Endothelial cell (in vitro differentiated cells): Measurements from ENCODE around the gene RNF141. TPM values are rescaled to one million over a fixed set of nuclear protein-coding genes. Genes with fewer than 3 reads are reported as not detected.

Experiments used
- DNase-seq: peaks from one replicate; pipeline ENCODE4 v3.0.0; 2021; ENCODE audit warnings: low spot score
- H3K27ac Mint-ChIP-seq: one replicate; pipeline ENCODE4 v1.8.0; 2021; ENCODE audit warnings: mixed read lengths, inconsistent platforms; ENCODE audit not compliant: unreplicated experiment
- H3K27me3 Mint-ChIP-seq: one replicate; pipeline ENCODE4 v1.8.0; 2021; ENCODE audit warnings: mild to moderate bottlenecking, moderate library complexity, mixed read lengths, inconsistent platforms; ENCODE audit not compliant: unreplicated experiment
- H3K36me3 Mint-ChIP-seq: one replicate; pipeline ENCODE4 v1.8.0; 2021; ENCODE audit warnings: mild to moderate bottlenecking, low read depth, mixed read lengths, inconsistent platforms; ENCODE audit not compliant: unreplicated experiment
- H3K4me1 Mint-ChIP-seq: one replicate; pipeline ENCODE4 v1.8.0; 2021; ENCODE audit warnings: mild to moderate bottlenecking, mixed read lengths, inconsistent platforms; ENCODE audit not compliant: unreplicated experiment
- H3K4me3 Mint-ChIP-seq: one replicate; pipeline ENCODE4 v1.8.0; 2021; ENCODE audit warnings: mild to moderate bottlenecking, mixed read lengths, inconsistent platforms; ENCODE audit not compliant: unreplicated experiment
- H3K9me3 Mint-ChIP-seq: one replicate; pipeline ENCODE4 v1.8.0; 2021; ENCODE audit warnings: mixed read lengths, inconsistent platforms; ENCODE audit not compliant: unreplicated experiment
- CTCF ChIP-seq: fragments of 200-600 bp; sonication (generic); IDR thresholded peaks from one replicate; pipeline ENCODE4 v1.5.0; 2021; ENCODE audit warnings: antibody characterized with exemption; ENCODE audit not compliant: unreplicated experiment
- total RNA-seq: library from RNA; stranded (reverse); fragmentation: NEBNext Ultra II Directional; extraction: Animal tissue kit (Norgen Biotek cat#: 25700); gene quantifications from one replicate; pipeline ENCODE4 v1.2.1, GENCODE V29; 2021; ENCODE audit not compliant: unreplicated experiment

RNF141 gene
- total RNA-seq, 1 donor from 2014 or later, result 32.8 TPM

GRCh38 chr11:10576035-10576398 is 35.0 kb upstream of the RNF141 start:
- Mint-ChIP-seq H3K9me3 (no peaks in the 10 kb centered on the region), H3K27me3 (peaks cover 3% of the 10 kb centered on the region), H3K27ac (no peak overlapping the region), H3K4me3 (no peak overlapping the region), H3K4me1 (peaks cover 61% of the 10 kb centered on the region), H3K36me3 (peaks cover 10% of the 10 kb centered on the region)
- TF ChIP-seq CTCF, result no peak
- DNase-seq, result no peak

- Mint-ChIP-seq H3K4me1 (peaks cover 58% of the 10 kb centered on the region), H3K9me3 (no peaks in the 10 kb centered on the region), H3K27ac (no peak overlapping the region), H3K4me3 (no peak overlapping the region), H3K36me3 (peaks cover 6% of the 10 kb centered on the region), H3K27me3 (peaks cover 3% of the 10 kb centered on the region)
- DNase-seq, result no peak
- no peak for TF ChIP-seq CTCF
Observed at GRCh38 chr11:10575346-10576034, 34.5 kb upstream of the RNF141 start.

GRCh38 chr11:10573556-10573955 is 32.6 kb upstream of the RNF141 start:
- DNase-seq, result no peak
- no peak overlapping the region for H3K4me3 Mint-ChIP-seq

GRCh38 chr11:10573028-10573427 is 32.0 kb upstream of the RNF141 start:
- Mint-ChIP-seq H3K27me3 (no peaks in the 10 kb centered on the region), H3K4me1 (peaks cover 42% of the 10 kb centered on the region), H3K36me3 (no peaks in the 10 kb centered on the region), H3K27ac (peak overlapping the region; percentile 69), H3K4me3 (no peak overlapping the region), H3K9me3 (no peaks in the 10 kb centered on the region)
- TF ChIP-seq CTCF, result no peak
- DNase-seq, result no peak

More at GRCh38 chr11:10573556-10573955, 32.6 kb upstream of the RNF141 start:
- no peaks in the 10 kb centered on the region for H3K36me3 Mint-ChIP-seq
- H3K4me1 Mint-ChIP-seq, result peaks cover 45% of the 10 kb centered on the region
- no peaks in the 10 kb centered on the region for H3K9me3 Mint-ChIP-seq
- TF ChIP-seq CTCF, result no peak
- no peaks in the 10 kb centered on the region for H3K27me3 Mint-ChIP-seq
- H3K27ac Mint-ChIP-seq, result peak overlapping the region; percentile 80

- H3K27ac Mint-ChIP-seq, result peak overlapping the region; percentile 69
- no peak overlapping the region for H3K4me3 Mint-ChIP-seq
- DNase-seq, result no peak
- H3K9me3 Mint-ChIP-seq, result no peaks in the 10 kb centered on the region
- H3K36me3 Mint-ChIP-seq, result no peaks in the 10 kb centered on the region
- TF ChIP-seq CTCF, result no peak
- H3K4me1 Mint-ChIP-seq, result peaks cover 42% of the 10 kb centered on the region
- H3K27me3 Mint-ChIP-seq, result no peaks in the 10 kb centered on the region
Observed at GRCh38 chr11:10572533-10572932, 31.5 kb upstream of the RNF141 start.
